ENCODE data around the gene RBM38.
"Not testable (repeated sequence)": the region's sequence is repeated elsewhere in the genome, so short reads cannot be mapped to it uniquely, and the experiment has no call there.

DNA sequence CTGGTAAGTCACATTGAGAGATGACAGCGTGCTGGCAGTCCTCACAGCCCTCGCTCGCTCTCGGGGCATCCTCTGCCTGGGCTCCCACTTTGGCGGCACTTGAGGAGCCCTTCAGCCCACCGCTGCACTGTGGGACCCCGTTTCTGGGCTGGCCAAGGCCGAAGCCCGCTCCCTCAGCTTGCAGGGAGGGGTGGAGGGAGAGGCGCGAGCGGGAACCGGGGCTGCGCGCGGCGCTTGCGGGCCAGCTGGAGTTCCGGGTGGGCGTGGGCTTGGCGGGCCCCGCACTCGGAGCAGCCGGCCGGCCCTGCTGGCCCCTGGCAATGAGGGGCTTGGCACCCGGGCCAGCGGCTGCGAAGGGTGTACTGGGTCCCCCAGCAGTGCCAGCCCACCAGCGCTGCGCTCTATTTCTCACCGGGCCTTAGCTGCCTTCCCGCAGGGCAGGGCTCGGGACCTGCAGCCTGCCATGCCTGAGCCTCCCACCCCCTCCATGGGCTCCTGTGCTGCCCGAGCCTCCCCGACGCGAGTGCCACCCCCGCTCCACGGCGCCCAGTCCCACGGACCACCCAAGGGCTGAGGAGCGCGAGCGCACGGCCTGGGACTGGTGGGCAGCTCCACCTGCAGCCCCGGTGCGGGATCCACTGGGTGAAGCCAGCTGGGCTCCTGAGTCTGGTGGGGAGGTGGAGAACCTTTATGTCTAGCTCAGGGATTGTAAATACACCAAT, 42.8 kb upstream of the RBM38 start:
- TF ChIP-seq POLR2A (IDR thresholded peaks at IDR 0.05; ENCODE audit: low read depth, low read length); POLR2AphosphoS5 (IDR thresholded peaks at IDR 0.05; ENCODE audit: low read depth, low read length); TAF1 (IDR thresholded peaks at IDR 0.05; ENCODE audit: borderline replicate concordance, low read depth, low read length): not testable (repeated sequence)

Measured in GM12892 (cell line).